HepG2 (cell line): Measurements from ENCODE around the gene PRKCE. TPM values are rescaled to one million over a fixed set of nuclear protein-coding genes. Genes with fewer than 3 reads are reported as not detected.

Experiments used
- ATAC-seq: fragments of 200-7000 bp; cut with Tn5 transposase; 3 replicates; pipeline ENCODE4 v1.9.1; 2020; ENCODE audit warnings: mild to moderate bottlenecking, moderate library complexity
- BruUV-seq: library from RNA; stranded (reverse); fragments of 400-500 nt; replicated peaks from 2 replicates; lab custom pipeline; 2021; lab: Mats Ljungman, UMichigan
- CTCF ChIA-PET: fragments of 300-600 bp; formaldehyde crosslinking; extraction: SDS; loops from one replicate; lab custom pipeline; 2021; ENCODE audit warnings: low total read pairs, inconsistent platforms, low intra/inter-chr PET ratio; lab: Yijun Ruan, JAX
- POLR2A ChIA-PET: fragments of 350-600 bp; sonication (Branson Sonifier 250); formaldehyde crosslinking; loops from one replicate; lab custom pipeline; 2020; ENCODE audit warnings: antibody characterized with exemption, inconsistent platforms; lab: Yijun Ruan, JAX
- DNase-seq: peaks from one replicate; pipeline ENCODE4 v3.0.0-alpha.2; 2015; ENCODE audit warnings: low spot score
- FAIRE-seq: peaks from 3 replicates; lab custom pipeline; 2011; peaks lifted over from hg19 to GRCh38; lab: Jason Lieb, UNC
- H2AFZ ChIP-seq: one replicate; pipeline ENCODE4 v1.6.1; 2011; ENCODE audit warnings: low read length, inconsistent platforms
- H3K27ac ChIP-seq: fragments of 300-600 bp; 3 replicates; pipeline ENCODE4 v1.8.0; 2011; ENCODE audit warnings: mixed run types, mild to moderate bottlenecking, mixed read lengths, low read length, inconsistent platforms; ENCODE audit not compliant: insufficient read depth; ENCODE audit errors: extremely low read length
- H3K27me3 ChIP-seq, 2 experiments: fragments of 200-600 bp in 1 of 2; 2 replicates in 1 of 2; 3 replicates in 1 of 2; pipeline versions ENCODE4 v1.6.0 to v1.8.0; 2011; ENCODE audit warnings: low read length in 2 of 2, mild to moderate bottlenecking in 2 of 2, moderate library complexity in 2 of 2, inconsistent platforms in 1 of 2; ENCODE audit not compliant: insufficient read depth in 2 of 2, control insufficient read depth in 1 of 2
- H3K36me3 ChIP-seq, 2 experiments: fragments of 200-600 bp in 1 of 2; replicated peaks in 1 of 2; 2 replicates in 1 of 2; 3 replicates in 1 of 2; pipeline versions ENCODE4 v1.5.1 to v1.8.0; 2011; ENCODE audit warnings: low read length in 2 of 2, inconsistent platforms in 1 of 2; ENCODE audit not compliant: insufficient read depth in 2 of 2, control insufficient read depth in 1 of 2
- H3K4me1 ChIP-seq: 2 replicates; pipeline ENCODE4 v1.5.1; 2012; ENCODE audit warnings: low read length, inconsistent platforms; ENCODE audit not compliant: insufficient read depth
- H3K4me2 ChIP-seq: 2 replicates; pipeline ENCODE4 v1.6.0; 2011; ENCODE audit warnings: low read depth, low read length, inconsistent platforms
- H3K4me3 ChIP-seq, 3 experiments: fragments of 200-600 bp in 1 of 3; sonication (generic), shearing (Covaris generic) in 1 of 3; replicated peaks in 1 of 3; 2 replicates each; pipeline ENCODE4 v1.5.1; 2011 to 2016; ENCODE audit warnings: low read length in 3 of 3, inconsistent platforms in 2 of 3, low read depth in 2 of 3, mild to moderate bottlenecking in 2 of 3, control low read depth in 1 of 3, mixed read lengths in 1 of 3; ENCODE audit not compliant: insufficient read depth in 1 of 3
- H3K79me2 ChIP-seq: one replicate; pipeline ENCODE4 v1.6.1; 2011; ENCODE audit warnings: low read length, inconsistent platforms; ENCODE audit not compliant: insufficient read depth
- H3K9ac ChIP-seq: 2 replicates; pipeline ENCODE4 v1.6.0; 2011; ENCODE audit warnings: mild to moderate bottlenecking, low read depth, low read length, inconsistent platforms; ENCODE audit not compliant: insufficient read depth
- H3K9me3 ChIP-seq: 2 replicates; pipeline ENCODE4 v1.5.1; 2012; ENCODE audit warnings: mild to moderate bottlenecking, low read length
- H4K20me1 ChIP-seq: 2 replicates; pipeline ENCODE4 v1.6.0; 2011; ENCODE audit warnings: inconsistent platforms, mild to moderate bottlenecking, low read length, moderate library complexity; ENCODE audit not compliant: insufficient read depth
- BRD4 ChIP-seq: sonication (generic); formaldehyde crosslinking; IDR thresholded peaks from 2 replicates; pipeline ENCODE4 v1.4.0; 2020; ENCODE audit warnings: missing genetic modification reagents
- KLF13 ChIP-seq: sonication (generic); formaldehyde crosslinking; IDR thresholded peaks from 2 replicates; pipeline ENCODE4 v1.4.0; 2020; ENCODE audit warnings: mild to moderate bottlenecking, missing genetic modification reagents
- NFATC3 ChIP-seq: sonication (generic); formaldehyde crosslinking; IDR thresholded peaks from 2 replicates; pipeline ENCODE4 v1.5.1; 2020; ENCODE audit warnings: mild to moderate bottlenecking, missing genetic modification reagents
- NRL ChIP-seq: sonication (generic); formaldehyde crosslinking; IDR thresholded peaks from 2 replicates; pipeline ENCODE4 v1.5.0; 2020; ENCODE audit warnings: missing genetic modification reagents, mild to moderate bottlenecking, moderate library complexity, borderline replicate concordance
- PPARG ChIP-seq: conservative IDR thresholded peaks from 2 replicates; pipeline ENCODE4 v1.6.1; 2016; ENCODE audit warnings: missing biosample characterization, missing genetic modification reagents
- RARG ChIP-seq: sonication (generic); formaldehyde crosslinking; IDR thresholded peaks from 2 replicates; pipeline ENCODE4 v1.4.0; 2020; ENCODE audit warnings: low read depth, mild to moderate bottlenecking, missing genetic modification reagents
- SKI ChIP-seq: fragments of 450-650 bp; IDR thresholded peaks from one replicate; pipeline ENCODE4 v1.6.1; 2018; ENCODE audit warnings: mild to moderate bottlenecking; ENCODE audit not compliant: partially characterized antibody
- SNAI1 ChIP-seq: sonication (generic); formaldehyde crosslinking; IDR thresholded peaks from 2 replicates; pipeline ENCODE4 v1.5.0; 2020; ENCODE audit warnings: mild to moderate bottlenecking, missing genetic modification reagents, borderline replicate concordance
- SRY ChIP-seq: sonication (generic); formaldehyde crosslinking; IDR thresholded peaks from 2 replicates; pipeline ENCODE4 v1.8.0; 2022; ENCODE audit warnings: mild to moderate bottlenecking, missing genetic modification reagents
- TEAD3 ChIP-seq: optimal IDR thresholded peaks from 2 replicates; pipeline ENCODE3; 2016; ENCODE audit warnings: borderline replicate concordance
- ZNF607 ChIP-seq: sonication (generic); formaldehyde crosslinking; IDR thresholded peaks from 2 replicates; pipeline ENCODE4 v1.5.1; 2020; ENCODE audit warnings: missing genetic modification reagents, mild to moderate bottlenecking, borderline replicate concordance
- ZNF614 ChIP-seq: IDR thresholded peaks from 2 replicates; pipeline ENCODE4 v1.6.1; 2018; ENCODE audit warnings: missing biosample characterization, missing genetic modification reagents, inconsistent platforms, borderline replicate concordance
- WGBS: methylation state at CpG from one replicate; pipeline ENCODE4 v1.1.6; 2017; ENCODE audit warnings: low lambda C conversion rate; 5-methylcytosine and 5-hydroxymethylcytosine counted together
- in situ Hi-C: cut with HindIII; loops from 2 replicates; pipeline ENCODE4 v1.10.0; 2017; ENCODE audit warnings: low pct_unique_long_range_greater_than_20kb; ENCODE audit not compliant: extremely low pct_ligation_motif_present
- intact Hi-C: fragments of 100-400 bp; cut with micrococcal nuclease; formaldehyde crosslinking; loops from one replicate; pipeline ENCODE4 v1.10.0; 2022; ENCODE audit not compliant: unreplicated experiment
- polyA plus RNA-seq, 8 experiments: library from polyadenylated mRNA; depleted of rRNA in 3 of 8; stranded (reverse) in 7 of 8; unstranded in 1 of 8; fragments of >200 nt; fragmentation: Illumina TruSeq in 4 of 8; extraction: Trizol in 4 of 8; gene quantifications; 2 replicates each; pipeline versions ENCODE4 v1.2.1 to v1.2.3, GENCODE V29; 2011 to 2016; ENCODE audit warnings: low read depth in 4 of 8, missing spikeins in 1 of 8, mixed read lengths in 1 of 8; ENCODE audit not compliant: insufficient read depth in 1 of 8
- total RNA-seq, 5 experiments: library from RNA; depleted of rRNA; stranded (reverse); fragments of >200 nt; fragmentation: Illumina TruSeq; extraction: Trizol; gene quantifications; 2 replicates each; pipeline ENCODE4 v1.2.3, GENCODE V29; 2016; ENCODE audit warnings: low read depth in 1 of 5

Gene PRKCE
- total and polyA plus RNA-seq, 2 of the 13 experiments (the other 11 are each of a cell fraction or from before 2014, with no cell fraction given): 1.0 to 3.9 TPM

DNA sequence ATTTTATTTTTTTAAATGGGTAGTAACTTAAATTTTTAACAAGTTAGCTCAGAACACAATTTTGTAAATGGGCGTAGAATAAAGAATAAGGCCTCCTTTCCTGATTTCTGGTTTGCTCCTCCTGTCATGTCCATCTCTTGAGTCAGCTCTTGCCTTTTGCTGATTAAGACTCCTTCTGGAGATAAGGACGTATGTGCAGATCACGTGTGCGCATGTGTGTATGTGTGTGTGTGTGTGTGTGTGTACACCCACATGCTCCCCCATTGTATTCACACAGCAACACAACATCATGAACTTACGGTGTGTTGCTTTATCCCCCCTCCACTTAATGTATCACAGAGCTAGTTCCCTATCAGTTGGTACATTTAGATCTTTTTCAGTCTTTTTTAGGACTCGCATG is 182.9 kb downstream of the PRKCE start:
- TF ChIP-seq NFATC3 (CRISPR knock-in tag): no peak
- TF ChIP-seq KLF13 (CRISPR knock-in tag): no peak
- TF ChIP-seq SNAI1 (CRISPR knock-in tag): no peak
- no peak for TF ChIP-seq ZNF607 (CRISPR knock-in tag)
- no peak for TF ChIP-seq NRL (CRISPR knock-in tag)
- no peak for TF ChIP-seq RARG
- TF ChIP-seq TEAD3 (CRISPR knock-in tag): no peak
- TF ChIP-seq ZNF614 (CRISPR knock-in tag): no peak
- TF ChIP-seq SKI: no peak
- no peak for TF ChIP-seq SRY (CRISPR knock-in tag)
- TF ChIP-seq BRD4 (CRISPR knock-in tag): no peak
- no peak for TF ChIP-seq PPARG
- CTCF ChIA-PET: no interaction called here
- Histone ChIP-seq H3K9ac (no peak overlapping the region), H3K4me2 (no peak overlapping the region), H3K36me3 (no peaks in the 10 kb centered on the region), H2AFZ (no peak overlapping the region), H4K20me1 (no peaks in the 10 kb centered on the region), H3K4me3 (no peak overlapping the region), H3K9me3 (peaks cover 16% of the 10 kb centered on the region), H3K27me3 (no peaks in the 10 kb centered on the region; a peak in 1 of 5 replicates), H3K79me2 (no peaks in the 10 kb centered on the region), H3K4me1 (no peaks in the 10 kb centered on the region), H3K27ac (no peak overlapping the region)
- DNase-seq (no peak), FAIRE-seq (no peak), ATAC-seq (no peak)
- WGBS: 79% methylated on average over 6 of the region's 6 CpGs
- intact Hi-C loops (no loop called here), in situ Hi-C loops (no loop called here)
- BruUV-seq: no TSS peak
- POLR2A ChIA-PET: no interaction called here
